GM23248 (cell line): ENCODE results near the gene NAA10.

Experiments
- EZH2 ChIP-seq: fragments of 200-600 bp; sonication (generic); IDR thresholded peaks from 2 replicates; pipeline ENCODE4 v1.6.1; 2018; ENCODE audit warnings: antibody characterized with exemption, mild to moderate bottlenecking; ENCODE audit not compliant: insufficient read depth, poor library complexity, severe bottlenecking
- EZH2phosphoT487 ChIP-seq: fragments of 200-600 bp; sonication (generic); IDR thresholded peaks from 2 replicates; pipeline ENCODE4 v1.6.1; 2018; ENCODE audit warnings: antibody characterized with exemption, moderate library complexity, mild to moderate bottlenecking, low read depth; ENCODE audit not compliant: insufficient read depth

GRCh38 chrX:153897899-153898298 is 36.9 kb downstream of the NAA10 start:
- TF ChIP-seq EZH2phosphoT487 (no peak), EZH2 (no peak)
